GM12865 (cell line): ENCODE data around the gene CDKAL1.

Experiments used
- DNase-seq: peaks from one replicate; pipeline ENCODE4 v3.0.0; 2010; ENCODE audit warnings: low read depth
- H3K4me3 ChIP-seq: 2 replicates; pipeline ENCODE4 v1.5.1; 2011; ENCODE audit warnings: mild to moderate bottlenecking, low read depth, low read length, control low read depth
- TF ChIP-seq, protein P1 (sequence below): IDR thresholded peaks from 2 replicates; pipeline ENCODE4 v1.5.1; 2011; ENCODE audit warnings: low read length, control low read depth, low read depth, inconsistent platforms; ENCODE audit not compliant: insufficient read depth; ENCODE audit errors: missing control alignments

The CDKAL1 gene

GRCh38 chr6:20534295-20535262 lies at the start of gene CDKAL1:
TSS of gene CDKAL1 (plus strand) at chr6:20534457. CDS start at chr6:20546351, 11,894 bp downstream.
- TF ChIP-seq, protein P1, sequence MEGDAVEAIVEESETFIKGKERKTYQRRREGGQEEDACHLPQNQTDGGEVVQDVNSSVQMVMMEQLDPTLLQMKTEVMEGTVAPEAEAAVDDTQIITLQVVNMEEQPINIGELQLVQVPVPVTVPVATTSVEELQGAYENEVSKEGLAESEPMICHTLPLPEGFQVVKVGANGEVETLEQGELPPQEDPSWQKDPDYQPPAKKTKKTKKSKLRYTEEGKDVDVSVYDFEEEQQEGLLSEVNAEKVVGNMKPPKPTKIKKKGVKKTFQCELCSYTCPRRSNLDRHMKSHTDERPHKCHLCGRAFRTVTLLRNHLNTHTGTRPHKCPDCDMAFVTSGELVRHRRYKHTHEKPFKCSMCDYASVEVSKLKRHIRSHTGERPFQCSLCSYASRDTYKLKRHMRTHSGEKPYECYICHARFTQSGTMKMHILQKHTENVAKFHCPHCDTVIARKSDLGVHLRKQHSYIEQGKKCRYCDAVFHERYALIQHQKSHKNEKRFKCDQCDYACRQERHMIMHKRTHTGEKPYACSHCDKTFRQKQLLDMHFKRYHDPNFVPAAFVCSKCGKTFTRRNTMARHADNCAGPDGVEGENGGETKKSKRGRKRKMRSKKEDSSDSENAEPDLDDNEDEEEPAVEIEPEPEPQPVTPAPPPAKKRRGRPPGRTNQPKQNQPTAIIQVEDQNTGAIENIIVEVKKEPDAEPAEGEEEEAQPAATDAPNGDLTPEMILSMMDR, result no peak
- peak; percentile 97 for DNase-seq

DNA sequence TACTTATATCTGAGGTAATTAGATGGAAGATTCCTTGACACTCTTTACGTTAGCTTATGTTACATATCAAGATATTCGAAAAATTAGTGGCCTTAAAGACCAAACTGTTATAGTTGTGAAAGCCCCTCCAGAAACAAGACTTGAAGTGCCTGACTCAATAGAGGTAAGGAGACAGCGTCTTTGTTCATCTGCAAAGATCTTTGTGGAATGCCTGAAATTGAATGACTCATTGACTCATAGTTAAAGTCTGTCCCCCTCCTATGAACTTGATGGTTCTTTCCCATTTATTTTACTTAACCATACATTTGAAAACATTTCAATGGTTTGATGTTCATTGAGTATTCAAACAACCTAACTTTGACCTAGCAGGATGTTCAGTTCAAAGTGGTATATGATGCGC lies 47.6 kb upstream of the CDKAL1 start:
- no peak overlapping the region for H3K4me3 ChIP-seq
- no peak for DNase-seq
- TF ChIP-seq, protein P1, result no peak

More at GRCh38 chr6:20534295-20535262, at the start of gene CDKAL1:
- peak within 1 kb of the TSS; percentile 89 for H3K4me3 ChIP-seq

DNA sequence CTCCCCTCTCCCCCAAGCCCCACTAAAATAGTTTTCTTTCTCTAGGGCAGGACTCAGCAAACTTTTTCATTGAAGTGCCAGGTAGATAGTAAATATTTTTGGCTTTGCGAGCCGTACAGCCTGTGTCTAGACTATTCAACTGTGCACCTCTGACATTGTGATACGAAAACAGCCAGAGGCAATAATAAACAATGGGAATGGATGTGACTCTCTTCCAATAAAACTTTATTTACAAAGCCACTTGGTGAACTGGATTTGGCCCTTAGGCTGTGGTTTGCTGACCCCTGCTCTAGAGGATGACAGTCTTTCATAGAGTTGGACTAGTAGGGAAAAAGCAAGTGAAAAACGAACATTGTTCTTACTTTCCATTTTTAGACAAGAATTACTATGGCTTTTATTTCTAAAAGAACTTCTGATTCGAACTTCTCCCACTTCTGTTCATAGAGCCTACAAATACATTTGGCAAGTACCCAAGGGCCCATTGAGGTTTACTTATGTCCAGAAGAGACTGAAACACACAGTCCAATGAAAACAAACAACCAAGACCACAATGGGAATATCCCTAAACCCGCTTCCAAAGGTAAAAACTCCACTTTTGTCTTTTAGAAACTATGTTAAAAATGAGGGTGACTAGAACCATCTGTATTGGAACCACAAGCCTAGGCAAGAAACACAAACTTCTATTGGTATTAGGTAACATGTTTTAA lies 46.4 kb upstream of the CDKAL1 start:
- TF ChIP-seq, protein P1, result no peak
- DNase-seq, result no peak
- no peak overlapping the region for H3K4me3 ChIP-seq

- TF ChIP-seq, protein P1, result no peak
- no peak for DNase-seq
- H3K4me3 ChIP-seq, result no peak overlapping the region
These were observed 43.7 kb upstream of the CDKAL1 start for GRCh38 chr6:20490591-20490990.

GRCh38 chr6:20492099-20492498 lies 42.2 kb upstream of the CDKAL1 start:
- DNase-seq, result no peak
- no peak overlapping the region for H3K4me3 ChIP-seq
- TF ChIP-seq, protein P1, result no peak

DNA sequence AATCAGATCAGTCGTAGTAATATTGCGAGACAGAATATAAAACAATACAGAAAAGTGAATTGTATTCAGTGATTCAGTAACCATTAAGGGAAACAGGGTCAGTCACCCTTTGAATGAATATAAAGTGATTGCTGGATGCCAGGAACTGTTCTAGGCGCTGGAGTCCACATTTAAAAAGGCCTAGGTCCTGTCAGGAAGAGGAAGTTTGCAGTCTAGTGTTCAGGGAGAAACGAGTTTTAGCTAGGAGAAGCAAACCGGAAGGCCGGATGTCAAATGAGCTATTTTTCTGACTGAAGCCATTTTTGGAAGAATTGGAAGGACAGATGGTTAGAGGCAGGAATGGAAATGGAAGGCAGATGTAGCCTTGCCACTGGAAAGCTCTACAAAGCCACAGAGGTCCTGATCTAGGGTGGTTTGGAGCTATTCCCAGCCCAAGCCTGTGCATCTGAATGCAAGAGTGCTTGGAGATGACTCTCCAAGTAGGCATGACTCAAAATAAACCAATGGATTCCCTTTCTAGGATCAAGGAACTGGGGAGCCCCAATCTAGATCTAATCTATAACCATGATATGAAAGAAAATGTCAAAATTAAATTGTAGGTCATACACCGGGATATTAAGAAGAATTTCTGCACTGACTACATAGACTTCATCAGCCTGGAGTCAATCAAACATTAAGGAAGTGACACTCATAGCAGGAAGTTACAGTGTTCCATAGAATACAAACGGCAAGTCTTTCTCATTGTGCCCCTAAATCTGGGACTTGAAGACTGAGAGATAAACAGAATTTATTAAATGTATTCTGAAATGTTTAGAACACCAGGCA lies 36.8 kb upstream of the CDKAL1 start:
- TF ChIP-seq, protein P1, result no peak
- no peak for DNase-seq
- H3K4me3 ChIP-seq, result no peak overlapping the region
